GM18907 (cell line): ENCODE measurements around the gene KIAA1671.

ENCODE experiments used
- ATAC-seq: cut with Tn5 transposase; IDR thresholded peaks from one replicate; pipeline ENCODE4 v1.9.1; 2021; ENCODE audit warnings: mild to moderate bottlenecking, moderate library complexity; ENCODE audit not compliant: unreplicated experiment

Gene KIAA1671

DNA sequence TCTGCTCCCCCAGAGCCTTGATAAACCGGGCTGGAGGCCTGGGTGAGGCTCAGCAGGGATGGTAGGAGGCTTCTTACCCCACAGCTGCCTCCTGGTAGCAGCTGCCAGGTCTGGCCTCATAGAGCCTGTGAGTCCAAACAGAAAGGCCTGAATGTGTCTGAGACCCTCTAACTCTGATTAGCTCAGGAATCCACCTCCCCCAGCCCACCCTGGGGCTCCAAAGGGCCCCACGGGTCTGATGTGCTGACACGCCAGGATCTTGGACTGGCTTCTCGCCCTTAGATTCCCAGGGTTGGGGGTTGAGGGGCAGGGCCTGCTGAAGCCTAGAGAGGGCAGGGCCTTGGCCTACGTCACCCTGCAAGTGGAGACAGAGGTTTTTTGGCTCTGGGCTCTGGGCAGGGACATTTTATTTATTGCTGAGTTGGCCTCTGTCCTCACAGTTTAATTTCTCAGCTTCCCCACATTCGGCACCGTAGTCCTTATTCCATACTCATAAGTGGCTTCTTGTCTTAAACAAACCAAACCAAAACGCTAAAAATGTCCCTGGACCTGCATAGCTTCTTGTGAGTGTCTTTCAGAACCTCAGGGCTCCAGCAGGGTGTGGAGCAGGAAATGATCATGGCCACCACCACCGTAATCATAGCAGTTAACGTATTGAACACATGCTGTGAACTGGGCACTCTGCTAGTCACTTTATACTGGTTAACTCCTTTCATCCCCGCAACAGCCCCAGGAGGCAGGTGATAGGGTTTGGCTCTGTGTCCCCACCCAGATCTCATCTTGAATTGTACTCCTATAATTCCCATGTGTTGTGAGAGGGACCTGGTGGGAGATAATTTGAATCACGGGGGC lies 25.1 kb downstream of the KIAA1671 start:
- ATAC-seq = no peak

DNA sequence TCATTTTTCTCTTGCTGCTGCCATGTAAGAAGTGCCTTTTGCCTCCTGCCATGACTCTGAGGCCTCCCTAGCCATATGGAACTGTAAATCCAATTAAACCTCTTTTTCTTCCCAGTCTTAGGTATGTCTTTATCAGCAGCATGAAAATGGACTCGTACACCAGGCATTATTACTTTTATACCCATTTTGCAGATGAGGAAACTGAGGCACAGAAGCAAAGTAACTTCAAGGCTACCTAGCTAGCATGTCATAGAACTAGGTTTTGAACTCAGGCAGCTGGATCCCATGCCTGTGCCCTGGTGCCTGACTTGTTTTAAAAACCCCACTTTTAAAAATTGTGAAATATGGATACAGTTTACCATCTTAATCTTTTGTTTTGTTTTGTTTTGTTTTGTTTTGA lies 25.8 kb downstream of the KIAA1671 start:
- no peak for ATAC-seq

DNA sequence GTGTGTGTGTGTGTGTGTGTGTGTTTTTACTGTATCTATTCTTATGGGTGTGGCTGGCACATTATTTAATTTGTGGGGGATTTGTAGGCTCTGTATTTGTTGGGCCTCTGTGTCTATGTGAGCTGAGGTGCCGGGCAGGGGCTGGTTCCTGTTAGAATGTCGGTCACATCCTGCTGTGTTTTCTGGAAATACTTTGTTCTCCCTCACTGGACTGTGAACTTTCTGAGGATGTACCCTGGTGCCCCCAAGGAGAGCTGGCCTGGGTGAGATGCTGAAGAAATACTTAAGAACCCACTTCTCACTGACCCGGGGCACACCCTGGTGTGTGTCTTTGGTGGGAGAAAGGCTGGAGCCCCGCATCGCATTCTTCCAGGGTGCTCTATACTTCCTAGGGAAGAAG lies 28.6 kb downstream of the KIAA1671 start:
- ATAC-seq = no peak

DNA sequence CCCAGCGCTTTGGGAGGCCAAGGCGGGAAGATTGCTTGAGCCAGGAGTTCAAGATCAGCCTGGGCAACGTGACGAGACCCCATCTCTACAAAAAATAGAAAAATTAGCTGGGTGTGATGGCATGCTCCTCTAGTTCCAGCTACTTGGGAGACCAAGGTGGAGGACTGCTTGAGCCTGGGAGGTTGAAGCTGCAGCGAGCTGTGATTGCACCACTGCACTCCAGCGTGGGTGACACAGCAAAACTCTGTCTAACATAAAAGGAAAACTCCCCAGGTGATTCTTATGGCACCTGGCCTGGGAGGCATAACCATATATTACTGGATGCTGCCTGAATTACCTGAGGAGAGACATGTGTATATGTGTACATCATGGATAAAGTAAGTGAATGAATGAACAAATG lies 29.1 kb downstream of the KIAA1671 start:
- ATAC-seq = no peak

DNA sequence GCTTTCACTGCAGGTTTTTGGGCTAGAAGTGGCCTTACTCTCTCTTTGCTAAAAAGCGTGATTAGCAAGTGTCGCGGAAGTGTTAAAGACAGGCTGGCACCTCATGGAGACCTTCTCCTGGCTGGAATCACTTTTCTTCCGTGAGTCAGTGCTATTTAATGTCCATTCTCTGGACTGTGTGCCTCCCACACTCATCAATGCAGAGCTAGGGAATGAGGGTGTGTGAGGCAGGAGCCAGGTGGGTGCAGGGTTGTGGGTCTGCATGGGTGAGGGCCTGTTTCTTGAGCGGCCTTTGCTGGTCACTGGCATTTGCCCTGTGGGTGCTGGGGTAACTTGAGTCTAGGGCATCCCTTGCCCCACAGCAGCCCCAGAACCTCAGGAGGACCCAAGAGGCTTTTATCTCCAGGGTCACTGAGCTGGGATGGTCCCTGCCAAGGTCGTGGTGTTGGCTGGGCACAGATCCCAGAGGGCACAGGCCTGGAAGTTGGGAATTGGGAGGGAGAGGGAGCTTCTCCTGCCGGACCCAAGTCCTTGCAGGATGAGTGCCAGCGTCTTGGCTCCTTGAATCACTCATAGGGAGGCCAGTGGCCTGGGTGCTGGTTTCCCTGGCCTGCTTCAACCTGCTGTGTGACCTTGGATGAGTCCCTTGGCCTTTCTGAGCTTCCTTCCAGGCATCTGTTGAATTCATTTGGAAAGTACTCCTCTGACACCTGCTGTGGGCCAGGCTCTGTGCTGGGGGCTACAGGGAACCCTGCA lies 30.0 kb downstream of the KIAA1671 start:
- ATAC-seq = no peak

DNA sequence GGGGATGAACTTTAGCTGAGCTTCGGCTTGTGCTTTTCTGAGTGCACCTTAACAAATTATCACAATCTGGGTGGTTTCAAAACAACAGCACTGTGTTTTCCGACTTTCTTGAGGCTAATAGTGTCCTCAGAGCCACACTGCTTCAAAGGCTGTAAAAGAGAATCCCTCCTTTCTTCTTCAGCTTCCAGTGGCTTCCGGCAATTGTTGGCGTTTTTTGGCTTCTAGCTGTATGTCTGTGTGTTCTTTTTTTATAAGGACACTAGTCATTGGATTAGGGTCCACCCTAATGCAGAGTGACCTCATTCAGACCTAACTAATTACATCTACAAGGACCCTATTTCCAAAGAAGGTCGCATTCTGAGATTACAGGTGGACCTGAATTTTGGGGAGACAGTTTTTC lies 30.6 kb downstream of the KIAA1671 start:
- no peak for ATAC-seq

DNA sequence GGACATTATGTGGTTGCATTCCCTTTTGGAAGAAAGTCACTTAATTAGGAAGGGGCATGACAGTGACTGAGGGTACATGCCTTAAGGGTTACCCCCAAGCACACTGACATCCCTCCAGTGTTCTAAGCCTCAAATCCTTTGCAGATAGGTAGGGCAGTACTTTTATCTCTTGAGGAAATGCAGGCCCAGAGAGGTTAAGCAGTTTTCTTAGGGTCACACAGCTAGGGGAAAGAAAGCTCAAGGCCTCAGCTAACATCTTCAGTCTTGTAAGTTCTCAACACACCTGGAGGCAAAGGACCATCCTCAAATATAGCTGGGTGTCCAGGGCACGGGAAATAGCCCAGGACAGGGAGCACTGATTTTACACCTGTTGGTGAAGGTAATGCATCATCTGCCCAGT lies 31.6 kb downstream of the KIAA1671 start:
- no peak for ATAC-seq

DNA sequence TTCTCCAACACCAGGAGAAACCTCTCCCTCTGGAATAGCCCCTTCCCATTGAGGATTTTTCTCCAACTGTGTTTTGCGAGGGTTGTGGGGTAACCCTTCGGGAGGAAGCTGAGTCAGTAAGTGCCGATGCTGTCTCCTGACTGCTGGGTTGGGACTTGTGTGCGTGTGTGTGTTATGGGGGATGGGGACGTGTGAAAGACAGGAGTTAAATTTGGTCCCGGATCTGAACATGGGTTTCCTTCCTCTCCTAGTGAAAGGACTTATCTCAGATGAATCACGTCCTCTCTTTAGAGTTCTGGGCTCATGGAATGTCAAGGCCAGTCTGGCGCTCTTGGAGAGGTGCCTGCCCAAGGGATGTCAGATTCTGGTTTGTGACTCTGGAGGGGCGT lies 33.3 kb downstream of the KIAA1671 start:
- ATAC-seq = no peak

DNA sequence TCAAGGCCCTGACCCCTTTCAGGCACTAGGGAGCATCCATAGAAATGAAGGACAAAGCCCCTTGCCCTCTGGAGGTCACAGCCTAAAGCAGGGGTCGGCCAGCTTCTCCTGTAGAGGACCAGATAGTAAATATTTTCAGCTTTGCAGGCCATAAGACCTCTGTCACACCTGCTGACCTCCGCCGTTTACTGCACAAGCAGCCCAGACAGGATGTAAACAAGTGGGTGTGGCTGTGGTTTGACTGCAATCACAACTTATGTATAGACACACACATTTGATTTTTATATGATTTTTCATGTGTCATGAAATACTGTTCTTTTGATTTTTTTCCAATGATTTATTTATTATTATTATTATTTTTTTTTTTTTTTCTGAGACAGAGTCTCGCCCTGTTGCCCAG lies 34.3 kb downstream of the KIAA1671 start:
- ATAC-seq = no peak

DNA sequence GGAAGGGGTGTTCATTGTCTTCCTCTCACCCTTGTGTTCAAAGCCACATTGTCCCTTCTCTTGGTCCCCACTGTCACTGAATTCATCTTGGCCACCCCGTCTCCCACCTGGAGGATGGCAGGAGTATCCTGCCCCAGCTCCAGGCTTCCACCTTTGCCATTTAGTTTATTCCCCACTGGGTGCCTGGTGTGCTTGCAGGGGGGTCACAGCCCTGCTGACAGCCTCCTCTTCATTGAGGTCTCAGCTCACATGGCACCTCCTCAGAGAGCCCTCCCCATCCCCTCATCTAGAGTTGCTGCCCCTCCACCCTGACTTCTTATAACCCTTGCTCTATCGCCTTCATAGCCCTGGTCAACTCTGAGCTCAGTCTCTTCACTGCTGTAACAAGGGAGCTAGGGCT lies 36.6 kb downstream of the KIAA1671 start:
- no peak for ATAC-seq

DNA sequence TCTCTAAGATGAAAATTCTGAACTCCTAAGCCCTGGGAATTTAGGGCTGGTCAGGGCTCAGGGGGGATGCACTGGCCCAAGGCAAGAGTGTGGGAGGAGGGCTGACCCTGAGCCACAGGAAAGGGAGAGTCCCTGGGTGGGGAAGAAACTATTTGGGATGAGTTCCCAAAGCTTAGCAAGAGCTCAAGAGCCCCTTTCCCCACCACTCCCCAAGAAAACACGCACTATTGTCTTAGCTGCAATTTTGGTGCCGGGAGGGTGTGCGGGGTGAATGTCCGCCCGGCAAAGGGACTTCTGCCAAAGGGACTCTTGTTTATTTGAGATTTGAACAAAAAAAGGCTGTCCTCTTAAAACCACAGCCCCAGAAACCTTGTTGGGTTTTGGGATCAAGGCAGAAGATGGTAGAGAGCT lies 37.0 kb downstream of the KIAA1671 start:
- ATAC-seq = no peak

DNA sequence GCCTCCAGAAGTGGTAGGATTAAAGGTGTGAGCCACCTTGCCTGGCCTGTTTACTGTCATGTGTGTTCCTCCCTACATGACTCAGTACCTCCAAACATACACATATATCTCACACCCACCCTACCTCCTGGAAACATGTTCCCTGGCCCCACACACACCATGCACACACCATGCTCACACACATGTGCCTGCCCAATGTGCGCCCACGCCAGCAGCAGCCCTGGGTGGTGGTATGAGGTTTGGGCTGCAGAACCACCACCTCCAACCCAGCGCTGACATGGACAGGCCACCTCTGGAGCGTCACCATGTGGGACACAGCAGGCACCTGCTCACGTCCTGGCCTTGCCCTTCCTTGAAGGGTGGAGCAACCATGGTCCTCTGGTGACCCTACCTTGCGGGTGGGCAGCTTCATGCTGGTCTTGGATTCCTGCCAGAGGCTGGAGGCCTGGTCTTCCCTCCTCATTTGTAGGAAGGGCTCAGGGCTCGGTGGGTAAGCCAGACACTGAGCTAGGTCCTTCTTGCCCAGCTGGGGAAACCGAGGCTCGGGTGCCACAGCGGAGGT lies 37.9 kb downstream of the KIAA1671 start:
- ATAC-seq = no peak

DNA sequence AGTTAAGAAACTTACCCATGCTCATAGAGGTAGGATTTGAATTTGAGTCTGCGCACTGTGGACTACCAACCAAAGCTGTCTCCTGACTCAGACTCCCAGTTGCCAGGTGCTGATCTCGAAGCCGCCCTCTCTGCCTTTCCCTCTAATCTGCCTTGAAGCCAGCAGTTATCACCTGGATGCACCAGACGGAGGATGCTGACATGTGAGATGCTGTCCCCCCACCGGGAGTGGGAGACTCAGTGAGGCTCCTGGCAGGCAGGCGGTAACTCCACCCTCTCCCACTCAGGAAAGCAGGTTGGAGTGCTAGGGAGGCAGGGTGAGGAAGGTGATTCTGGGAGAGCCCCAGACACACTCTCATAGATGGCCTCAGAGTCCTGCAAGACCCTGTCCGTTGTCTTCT lies 40.4 kb downstream of the KIAA1671 start:
- no peak for ATAC-seq

DNA sequence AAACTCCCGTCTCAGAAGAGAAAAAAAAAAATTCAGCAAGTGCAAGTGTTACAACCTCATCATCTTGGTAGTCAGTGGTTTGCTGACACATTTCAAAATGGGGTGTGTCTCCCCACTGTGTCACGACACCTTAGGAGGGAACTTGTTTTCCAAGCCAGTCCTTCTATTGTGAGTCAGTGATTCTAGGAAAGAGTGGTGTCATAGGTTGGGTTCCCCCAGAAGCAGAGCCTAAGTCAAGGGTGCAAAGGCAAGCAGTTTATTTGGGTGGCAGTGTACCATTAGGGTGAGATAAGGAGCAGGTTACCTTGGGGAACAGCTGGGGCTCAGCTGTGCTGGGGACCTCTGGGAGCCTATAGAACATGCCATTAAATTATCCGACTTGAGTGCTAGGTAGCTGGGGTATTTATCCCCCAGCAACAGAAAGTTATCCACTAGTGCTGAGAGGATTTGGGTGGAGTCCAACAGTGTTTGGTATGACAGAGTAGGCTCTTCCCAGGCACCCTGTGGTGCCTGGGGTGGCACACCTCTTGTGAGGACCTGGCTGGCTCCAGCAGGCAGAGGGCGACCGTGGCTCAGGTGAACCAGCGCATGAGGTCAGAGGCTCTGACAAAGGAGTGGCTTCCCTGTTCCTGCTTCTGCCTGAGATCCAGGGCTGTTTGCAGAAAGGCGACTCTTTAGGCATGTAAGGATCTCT lies 41.7 kb downstream of the KIAA1671 start:
- ATAC-seq = no peak

DNA sequence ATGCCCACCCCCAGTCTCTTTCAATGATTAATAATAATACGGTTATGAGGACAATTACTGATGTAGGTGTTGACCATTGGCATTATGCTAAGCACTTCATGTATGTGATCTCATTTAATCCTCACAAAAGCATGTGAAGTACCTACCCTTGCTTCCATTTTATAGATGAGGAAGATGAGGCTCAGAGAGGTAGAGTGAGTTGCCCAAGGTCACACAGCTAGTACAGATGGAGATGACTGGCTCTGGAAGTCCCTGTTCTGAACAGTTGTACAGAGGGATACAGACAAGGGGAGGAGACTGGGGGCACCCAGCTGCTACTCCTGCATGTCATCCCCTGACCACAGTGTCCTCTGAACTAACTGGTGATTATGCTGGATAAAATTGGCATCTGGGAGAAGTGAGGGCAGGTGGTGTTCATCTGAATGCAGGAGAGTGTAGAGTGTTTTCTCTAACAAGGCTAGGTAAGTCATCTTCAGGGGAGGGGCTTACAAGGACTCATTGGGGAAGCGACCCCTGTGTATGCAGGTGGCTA lies 43.2 kb downstream of the KIAA1671 start:
- no peak for ATAC-seq

DNA sequence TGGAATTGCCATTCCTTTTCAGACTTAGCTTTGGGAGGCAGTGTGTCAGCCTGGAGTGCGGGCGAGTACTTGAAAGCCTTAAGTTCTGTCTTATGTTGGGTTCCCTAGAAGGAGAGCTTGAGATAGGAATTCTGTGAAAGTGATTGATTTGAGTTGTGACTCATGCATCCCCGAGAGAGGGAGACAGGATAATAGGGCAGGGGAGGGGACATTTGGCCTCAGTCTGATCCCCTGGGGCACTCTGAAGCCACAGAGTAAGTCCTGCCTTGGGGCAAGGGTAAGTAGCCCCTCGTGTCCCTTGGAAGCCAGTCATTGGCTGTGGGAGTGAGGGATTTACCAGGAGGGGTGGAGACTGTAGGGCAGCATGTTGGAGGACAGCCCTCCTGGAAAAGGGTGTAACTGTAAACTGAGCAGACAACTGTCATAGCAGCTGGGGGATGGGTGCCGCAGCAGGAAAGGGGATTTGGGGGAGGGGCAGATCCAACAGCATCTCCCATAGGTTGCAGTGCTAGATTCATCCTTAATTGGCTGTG lies 44.0 kb downstream of the KIAA1671 start:
- ATAC-seq = no peak

DNA sequence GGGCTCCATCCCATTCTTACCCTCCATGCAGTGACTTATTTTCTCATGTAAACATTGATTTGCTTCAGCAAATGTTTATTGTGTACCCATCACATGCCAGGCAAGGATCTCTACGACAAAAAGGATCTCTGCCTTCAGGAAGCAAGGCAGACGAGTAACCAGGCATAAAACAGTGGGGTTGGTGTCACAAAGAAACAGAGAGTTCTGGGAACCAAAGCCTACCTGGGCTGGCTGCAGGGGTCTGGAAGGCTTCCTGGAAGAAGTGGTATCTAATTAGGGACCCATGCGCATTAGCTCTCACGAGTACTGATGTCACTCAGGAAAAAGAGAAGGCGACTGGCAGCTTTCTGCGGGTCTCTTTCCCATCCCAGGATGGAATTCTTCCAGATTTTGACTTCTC lies 44.5 kb downstream of the KIAA1671 start:
- ATAC-seq = no peak

DNA sequence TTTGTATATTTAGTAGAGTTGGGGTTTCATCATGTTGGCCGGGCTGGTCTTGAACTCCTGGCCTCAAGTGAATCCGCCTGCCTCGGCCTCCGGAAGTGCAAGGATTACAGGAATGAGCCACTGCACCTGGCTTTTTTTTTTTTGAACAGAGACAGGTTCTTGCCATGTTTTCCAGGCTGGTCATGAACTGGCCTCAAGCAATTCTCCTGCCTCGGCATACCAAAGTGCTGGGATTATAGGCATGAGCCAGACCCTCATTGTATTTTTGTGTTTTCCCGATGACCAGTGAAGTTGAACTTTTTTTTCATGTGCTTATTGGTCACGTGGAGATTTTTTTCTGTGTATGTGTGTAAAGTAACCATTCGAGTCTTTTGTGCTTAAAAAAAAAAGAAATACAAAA lies 48.2 kb downstream of the KIAA1671 start:
- no peak for ATAC-seq

DNA sequence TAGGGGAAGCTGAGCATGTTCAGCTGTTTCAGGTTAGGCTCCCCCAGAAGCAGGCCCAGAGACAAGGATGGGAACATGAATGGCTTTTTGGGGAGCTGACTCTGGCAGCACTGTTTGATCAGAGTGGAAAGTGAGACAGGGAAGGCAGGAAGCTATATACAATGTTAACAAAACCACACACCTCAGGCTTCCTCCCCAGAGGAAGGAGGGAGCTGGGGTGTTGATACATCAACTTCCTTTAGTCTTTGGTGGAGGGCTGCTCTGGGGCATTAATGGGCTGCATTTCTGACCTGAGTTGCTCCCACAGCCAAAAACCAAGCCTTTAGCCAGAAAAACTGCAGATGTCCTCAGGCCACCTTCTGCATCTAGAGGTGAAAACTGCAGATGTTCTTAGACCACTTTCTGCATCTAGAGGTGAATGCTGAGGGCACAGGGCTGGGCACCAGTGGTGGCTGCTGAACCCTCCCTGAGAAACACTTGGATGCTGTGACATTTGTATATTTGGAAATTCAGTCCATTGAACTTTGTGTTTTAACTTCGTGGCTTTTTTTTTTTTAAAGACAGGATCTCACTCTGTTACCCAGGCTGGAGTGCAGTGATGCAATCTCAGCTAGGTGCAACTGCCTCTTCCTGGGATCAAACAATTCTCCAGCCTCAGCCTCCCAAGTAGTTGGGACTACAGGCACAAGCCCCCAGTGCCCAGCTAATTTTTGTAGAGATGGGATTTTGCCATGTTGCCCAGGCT lies 49.9 kb downstream of the KIAA1671 start:
- no peak for ATAC-seq

DNA sequence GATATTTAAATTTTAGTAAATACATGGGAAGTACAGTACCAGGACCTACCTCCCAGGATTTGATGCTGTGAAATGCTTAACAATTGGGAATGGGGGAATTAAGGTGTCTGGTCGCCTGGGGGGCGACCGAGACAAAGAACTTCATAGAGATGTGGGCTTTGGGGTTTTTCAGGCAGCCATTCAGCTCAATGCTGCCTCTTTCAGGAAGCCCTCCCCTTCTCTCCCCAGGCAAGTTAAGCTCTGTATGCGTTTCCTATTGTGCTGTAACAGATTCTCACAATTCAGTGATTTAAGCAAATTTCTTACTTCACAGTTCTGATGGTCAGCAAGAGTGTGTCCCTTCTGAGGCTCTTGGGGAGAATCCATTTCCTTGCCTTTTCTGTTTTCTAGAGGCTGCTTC lies 53.8 kb downstream of the KIAA1671 start:
- no peak for ATAC-seq
